ENCODE data around the gene ABCD1. TPM values are rescaled to one million over a fixed set of nuclear protein-coding genes. Genes with fewer than 3 reads are reported as not detected.

ABCD1 gene
- total and polyA plus RNA-seq, 7 experiments from 2014 or later, result 2.1 to 17.6 (median 7.3) TPM

GRCh38 chrX:153707406-153707805 lies 17.2 kb upstream of the ABCD1 start:
- Histone ChIP-seq H3K36me3 (ENCODE audit: control insufficient read depth in 2 of 3, insufficient read depth in 3 of 3, low read length in 3 of 3) (peaks cover 0 to 42% (median 0%) of the 10 kb centered on the region in 3 experiments), H3K4me3 (ENCODE audit: low read length) (no peak overlapping the region), H3K9me3 (ENCODE audit: control insufficient read depth in 2 of 3, low read length in 3 of 3) (no peaks in the 10 kb centered on the region), H3K4me1 (ENCODE audit: control insufficient read depth in 2 of 2, insufficient read depth in 2 of 2, low read length in 2 of 2) (no peaks in the 10 kb centered on the region), H3K27ac (ENCODE audit: low read depth, low read length) (no peak overlapping the region), H3K27me3 (ENCODE audit: control insufficient read depth in 2 of 2, insufficient read depth in 2 of 2, low read length in 2 of 2) (no peaks in the 10 kb centered on the region)
- ChIA-PET POLR2A (no interaction called here), CTCF (no interaction called here)
- intact Hi-C loops (cut with micrococcal nuclease), result no loop called here
- Mint-ChIP-seq H3K27me3 (no peaks in the 10 kb centered on the region), H3K4me3 (no peak overlapping the region), H3K9me3 (peaks cover 0 to 2% (median 0%) of the 10 kb centered on the region in 11 donors), H3K36me3 (peaks cover 0 to 2% (median 0%) of the 10 kb centered on the region in 5 donors), H3K4me1 (peaks cover 0 to 11% (median 6%) of the 10 kb centered on the region in 7 donors), H3K27ac (peak overlapping the region in 1 of 9 donors; percentile 25)
- DNase-seq (no peak), ATAC-seq (no peak)

- peak; percentile 76 for ATAC-seq
- intact Hi-C loops (cut with micrococcal nuclease), result no loop called here
- Histone ChIP-seq H3K4me1 (ENCODE audit: control insufficient read depth in 2 of 2, insufficient read depth in 2 of 2, low read length in 2 of 2) (no peaks in the 10 kb centered on the region), H3K27me3 (ENCODE audit: control insufficient read depth in 2 of 2, insufficient read depth in 2 of 2, low read length in 2 of 2) (no peaks in the 10 kb centered on the region), H3K4me3 (ENCODE audit: low read length) (no peak overlapping the region), H3K9me3 (ENCODE audit: control insufficient read depth in 2 of 3, low read length in 3 of 3) (no peaks in the 10 kb centered on the region), H3K27ac (ENCODE audit: low read depth, low read length) (peak overlapping the region; percentile 7), H3K36me3 (ENCODE audit: control insufficient read depth in 2 of 3, insufficient read depth in 3 of 3, low read length in 3 of 3) (peaks cover 0 to 36% (median 0%) of the 10 kb centered on the region in 3 experiments)
- DNase-seq, result peak in 7 of 9 donors; percentile 12 to 45 (median 32)
- no peaks in the 10 kb centered on the region for H3K27me3 Mint-ChIP-seq
- H3K4me3 Mint-ChIP-seq, result no peak overlapping the region
- ChIA-PET CTCF (no interaction called here), POLR2A (interaction anchor here (0.6 kb wide), 1 partner anchor 52 kb away, joined by 5 read pairs; no protein-coding TSS in a partner anchor)
- H3K36me3 Mint-ChIP-seq, result peaks cover 0 to 4% (median 3%) of the 10 kb centered on the region in 5 donors
- peaks cover 0 to 11% (median 6%) of the 10 kb centered on the region in 7 donors for H3K4me1 Mint-ChIP-seq
- H3K27ac Mint-ChIP-seq, result peak overlapping the region in 3 of 9 donors; percentile 49 to 72 (median 54)
- peaks cover 0 to under 1% (median 0%) of the 10 kb centered on the region in 11 donors for H3K9me3 Mint-ChIP-seq
Measured at GRCh38 chrX:153708415-153708814, 16.2 kb upstream of the ABCD1 start.

- Mint-ChIP-seq H3K27me3 (no peaks in the 10 kb centered on the region), H3K4me3 (no peak overlapping the region), H3K4me1 (peaks cover 0 to 11% (median 6%) of the 10 kb centered on the region in 7 donors), H3K27ac (no peak overlapping the region), H3K9me3 (no peaks in the 10 kb centered on the region), H3K36me3 (peaks cover 0 to 7% (median 5%) of the 10 kb centered on the region in 5 donors)
- Histone ChIP-seq H3K27me3 (ENCODE audit: control insufficient read depth in 2 of 2, insufficient read depth in 2 of 2, low read length in 2 of 2) (no peaks in the 10 kb centered on the region), H3K27ac (ENCODE audit: low read depth, low read length) (no peak overlapping the region), H3K4me1 (ENCODE audit: control insufficient read depth in 2 of 2, insufficient read depth in 2 of 2, low read length in 2 of 2) (no peaks in the 10 kb centered on the region), H3K36me3 (ENCODE audit: control insufficient read depth in 2 of 3, insufficient read depth in 3 of 3, low read length in 3 of 3) (peaks cover 0 to 34% (median 4%) of the 10 kb centered on the region in 3 experiments), H3K4me3 (ENCODE audit: low read length) (no peak overlapping the region), H3K9me3 (ENCODE audit: control insufficient read depth in 2 of 3, low read length in 3 of 3) (no peaks in the 10 kb centered on the region)
- DNase-seq (no peak), ATAC-seq (no peak)
- POLR2A ChIA-PET, result no interaction called here
- intact Hi-C loops (cut with micrococcal nuclease), result no loop called here
- CTCF ChIA-PET, result no interaction called here
Measured at GRCh38 chrX:153709726-153710674, 14.7 kb upstream of the ABCD1 start.

GRCh38 chrX:153714256-153714655 lies 10.4 kb upstream of the ABCD1 start:
- CTCF ChIA-PET, result no interaction called here
- peaks cover 0 to 12% (median 7%) of the 10 kb centered on the region in 7 donors for H3K4me1 Mint-ChIP-seq

GRCh38 chrX:153717445-153717844 lies 7.2 kb upstream of the ABCD1 start:
- no peak for DNase-seq
- POLR2A ChIA-PET, result no interaction called here

More at GRCh38 chrX:153714256-153714655, 10.4 kb upstream of the ABCD1 start:
- ATAC-seq (no peak), DNase-seq (no peak)
- Mint-ChIP-seq H3K27me3 (no peaks in the 10 kb centered on the region), H3K4me3 (no peak overlapping the region), H3K27ac (peak overlapping the region in 1 of 9 donors; percentile 9), H3K9me3 (no peaks in the 10 kb centered on the region), H3K36me3 (peaks cover 0 to 13% (median 7%) of the 10 kb centered on the region in 5 donors)
- POLR2A ChIA-PET, result no interaction called here
- no peaks in the 10 kb centered on the region for H3K9me3 ChIP-seq (ENCODE audit: control insufficient read depth in 2 of 3, low read length in 3 of 3)
- H3K4me1 ChIP-seq (ENCODE audit: control insufficient read depth in 2 of 2, insufficient read depth in 2 of 2, low read length in 2 of 2), result no peaks in the 10 kb centered on the region
- intact Hi-C loops (cut with micrococcal nuclease), result no loop called here
- no peak overlapping the region for H3K4me3 ChIP-seq (ENCODE audit: low read length)
- H3K36me3 ChIP-seq (ENCODE audit: control insufficient read depth in 2 of 3, insufficient read depth in 3 of 3, low read length in 3 of 3), result peaks cover 0 to 62% (median 12%) of the 10 kb centered on the region in 3 experiments
- H3K27me3 ChIP-seq (ENCODE audit: control insufficient read depth in 2 of 2, insufficient read depth in 2 of 2, low read length in 2 of 2), result no peaks in the 10 kb centered on the region
- H3K27ac ChIP-seq (ENCODE audit: low read depth, low read length), result no peak overlapping the region

GRCh38 chrX:153719238-153719637 lies 5.4 kb upstream of the ABCD1 start:
- no peaks in the 10 kb centered on the region for H3K27me3 ChIP-seq (ENCODE audit: control insufficient read depth in 2 of 2, insufficient read depth in 2 of 2, low read length in 2 of 2)
- POLR2A ChIA-PET, result no interaction called here
- peaks cover 7 to 11% of the 10 kb centered on the region in 2 donors for H3K4me1 ChIP-seq (ENCODE audit: control insufficient read depth in 2 of 2, insufficient read depth in 2 of 2, low read length in 2 of 2)
- H3K4me3 ChIP-seq (ENCODE audit: low read length), result no peak overlapping the region
- ATAC-seq (no peak), DNase-seq (no peak)
- intact Hi-C loops (cut with micrococcal nuclease), result no loop called here
- Mint-ChIP-seq H3K4me1 (peaks cover 9 to 29% (median 25%) of the 10 kb centered on the region in 7 donors), H3K36me3 (peaks cover 0 to 23% (median 4%) of the 10 kb centered on the region in 5 donors), H3K27me3 (no peaks in the 10 kb centered on the region), H3K27ac (no peak overlapping the region), H3K4me3 (no peak overlapping the region), H3K9me3 (no peaks in the 10 kb centered on the region)
- no peaks in the 10 kb centered on the region for H3K9me3 ChIP-seq (ENCODE audit: control insufficient read depth in 2 of 3, low read length in 3 of 3)
- H3K36me3 ChIP-seq (ENCODE audit: control insufficient read depth in 2 of 3, insufficient read depth in 3 of 3, low read length in 3 of 3), result peaks cover 0 to 56% (median 12%) of the 10 kb centered on the region in 3 experiments
- no peak overlapping the region for H3K27ac ChIP-seq (ENCODE audit: low read depth, low read length)
- CTCF ChIA-PET, result interaction anchor here (0.6 to 1.2 kb wide), 3 partner anchors 44 to 228 kb away, joined by 3 read pairs; partner anchors contain the start of gene PLXNB3

More at GRCh38 chrX:153717445-153717844, 7.2 kb upstream of the ABCD1 start:
- ATAC-seq, result no peak
- H3K27ac ChIP-seq (ENCODE audit: low read depth, low read length), result no peak overlapping the region
- H3K27me3 ChIP-seq (ENCODE audit: control insufficient read depth in 2 of 2, insufficient read depth in 2 of 2, low read length in 2 of 2), result no peaks in the 10 kb centered on the region
- Mint-ChIP-seq H3K36me3 (peaks cover 0 to 24% (median 9%) of the 10 kb centered on the region in 5 donors), H3K4me1 (peaks cover 5 to 27% (median 20%) of the 10 kb centered on the region in 7 donors), H3K27ac (no peak overlapping the region), H3K27me3 (no peaks in the 10 kb centered on the region), H3K4me3 (no peak overlapping the region), H3K9me3 (no peaks in the 10 kb centered on the region)
- CTCF ChIA-PET, result no interaction called here
- H3K36me3 ChIP-seq (ENCODE audit: control insufficient read depth in 2 of 3, insufficient read depth in 3 of 3, low read length in 3 of 3), result peaks cover 0 to 65% (median 12%) of the 10 kb centered on the region in 3 experiments
- no peak overlapping the region for H3K4me3 ChIP-seq (ENCODE audit: low read length)
- intact Hi-C loops (cut with micrococcal nuclease), result no loop called here
- H3K4me1 ChIP-seq (ENCODE audit: control insufficient read depth in 2 of 2, insufficient read depth in 2 of 2, low read length in 2 of 2), result peaks cover 2 to 6% of the 10 kb centered on the region in 2 donors
- no peaks in the 10 kb centered on the region for H3K9me3 ChIP-seq (ENCODE audit: control insufficient read depth in 2 of 3, low read length in 3 of 3)

Data from naive thymus-derived CD4-positive, alpha-beta T cell (primary cell).